Peyer's patch (tissue), 4 donors: ENCODE data around the gene MRPL41. TPM values are rescaled to one million over a fixed set of nuclear protein-coding genes. Genes with fewer than 3 reads are reported as not detected.

Experiments
- DNase-seq, 3 donors: peaks; one replicate each; pipeline ENCODE4 v3.0.0-alpha.2; 2017 to 2019
- H3K27ac ChIP-seq, 4 donors: fragments of 200-600 bp; sonication (generic); one replicate each; pipeline ENCODE4 v1.5.1; 2016 to 2019
- H3K27me3 ChIP-seq, 2 donors: fragments of 200-600 bp; sonication (generic); one replicate each; pipeline ENCODE4 v1.5.1; 2019
- H3K36me3 ChIP-seq, 3 donors: fragments of 200-600 bp; sonication (generic); one replicate each; pipeline ENCODE4 v1.5.1; 2016 to 2019
- H3K4me1 ChIP-seq, 4 donors: fragments of 200-600 bp; sonication (generic); one replicate each; pipeline ENCODE4 v1.5.1; 2016 to 2019
- H3K4me3 ChIP-seq, 4 donors: fragments of 200-600 bp; sonication (generic); 1 replicate in 3 of 4; 2 replicates in 1 of 4; pipeline ENCODE4 v1.5.1; 2016 to 2019; ENCODE audit warnings: mild to moderate bottlenecking in 1 of 4
- H3K9me3 ChIP-seq, 4 donors: fragments of 200-600 bp; sonication (generic); one replicate each; pipeline ENCODE4 v1.5.1; 2016 to 2019; ENCODE audit warnings: mild to moderate bottlenecking in 1 of 4
- POLR2A ChIP-seq, 2 donors: fragments of 450-650 bp; IDR thresholded peaks; one replicate each; pipeline ENCODE4 v1.5.1; 2017; ENCODE audit warnings: antibody characterized with exemption in 2 of 2, mild to moderate bottlenecking in 2 of 2, moderate library complexity in 2 of 2
- total RNA-seq, 4 donors: library from RNA; depleted of rRNA; stranded (reverse); fragments of >200 nt; gene quantifications; one replicate each; pipeline ENCODE4 v1.1.0, GENCODE V29; 2016
- TF ChIP-seq, protein P1 (sequence below), 6 experiments: fragments of 450-650 bp in 4 of 6; fragments of 200-600 bp in 2 of 6; sonication (generic) in 1 of 6; IDR thresholded peaks; one replicate each; pipeline ENCODE4 v1.5.1; 2017 to 2019; ENCODE audit warnings: antibody characterized with exemption in 6 of 6, mild to moderate bottlenecking in 3 of 6, moderate library complexity in 1 of 6

MRPL41 gene
- total RNA-seq, 4 donors from 2014 or later = 55.3 to 89.5 (median 84.8) TPM

DNA sequence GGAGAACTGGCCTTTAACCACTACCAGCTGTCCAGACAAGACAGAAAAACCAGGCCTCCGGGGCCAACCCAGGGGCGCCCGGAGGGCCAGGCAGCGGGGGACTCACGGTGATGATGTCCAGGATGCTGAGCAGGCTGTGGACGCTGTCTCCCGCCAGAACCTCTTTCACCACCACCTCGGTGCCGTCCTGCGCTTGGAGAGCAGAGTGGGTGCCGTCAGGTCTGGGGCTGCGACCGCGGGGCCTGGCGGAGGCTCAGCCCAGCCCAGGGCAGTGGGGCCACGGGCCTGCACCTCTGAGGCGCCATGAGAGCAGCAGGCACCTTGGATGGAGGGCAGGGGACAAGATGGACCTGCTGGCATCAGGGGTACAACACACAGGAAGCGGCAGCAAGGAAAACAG, 11.1 kb upstream of the MRPL41 start:
- H3K9me3 ChIP-seq = no peaks in the 10 kb centered on the region
- no peak for DNase-seq
- TF ChIP-seq, protein P1, sequence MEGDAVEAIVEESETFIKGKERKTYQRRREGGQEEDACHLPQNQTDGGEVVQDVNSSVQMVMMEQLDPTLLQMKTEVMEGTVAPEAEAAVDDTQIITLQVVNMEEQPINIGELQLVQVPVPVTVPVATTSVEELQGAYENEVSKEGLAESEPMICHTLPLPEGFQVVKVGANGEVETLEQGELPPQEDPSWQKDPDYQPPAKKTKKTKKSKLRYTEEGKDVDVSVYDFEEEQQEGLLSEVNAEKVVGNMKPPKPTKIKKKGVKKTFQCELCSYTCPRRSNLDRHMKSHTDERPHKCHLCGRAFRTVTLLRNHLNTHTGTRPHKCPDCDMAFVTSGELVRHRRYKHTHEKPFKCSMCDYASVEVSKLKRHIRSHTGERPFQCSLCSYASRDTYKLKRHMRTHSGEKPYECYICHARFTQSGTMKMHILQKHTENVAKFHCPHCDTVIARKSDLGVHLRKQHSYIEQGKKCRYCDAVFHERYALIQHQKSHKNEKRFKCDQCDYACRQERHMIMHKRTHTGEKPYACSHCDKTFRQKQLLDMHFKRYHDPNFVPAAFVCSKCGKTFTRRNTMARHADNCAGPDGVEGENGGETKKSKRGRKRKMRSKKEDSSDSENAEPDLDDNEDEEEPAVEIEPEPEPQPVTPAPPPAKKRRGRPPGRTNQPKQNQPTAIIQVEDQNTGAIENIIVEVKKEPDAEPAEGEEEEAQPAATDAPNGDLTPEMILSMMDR (IDR thresholded peaks at IDR 0.05) = no peak
- no peak for TF ChIP-seq POLR2A (IDR thresholded peaks at IDR 0.05)
- H3K27me3 ChIP-seq = no peaks in the 10 kb centered on the region
- no peak overlapping the region for H3K27ac ChIP-seq
- H3K36me3 ChIP-seq = peaks cover 0 to 34% (median 0%) of the 10 kb centered on the region in 3 donors
- no peaks in the 10 kb centered on the region for H3K4me1 ChIP-seq
- no peak overlapping the region for H3K4me3 ChIP-seq

DNA sequence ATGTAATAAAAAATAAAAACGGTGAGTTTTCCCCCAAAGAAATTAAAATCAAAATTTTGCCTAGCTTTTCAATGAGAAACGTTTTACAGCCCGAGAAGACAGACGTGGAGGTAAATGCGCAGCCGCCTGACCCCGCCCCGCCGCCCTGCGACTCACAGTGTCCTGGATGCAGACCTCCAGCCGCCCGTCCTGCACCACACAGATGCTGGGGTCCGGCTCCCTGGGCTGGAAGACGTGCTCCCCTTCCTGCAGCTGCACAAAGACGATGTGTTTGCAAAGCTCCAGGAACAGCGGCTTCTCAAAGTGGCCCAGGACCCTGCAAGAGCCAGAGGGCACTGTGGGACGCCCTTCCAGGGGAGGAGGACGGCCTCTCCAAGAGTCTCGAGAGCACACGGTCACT, 9.2 kb upstream of the MRPL41 start:
- Histone ChIP-seq H3K27ac (no peak overlapping the region), H3K4me1 (no peaks in the 10 kb centered on the region), H3K4me3 (no peak overlapping the region), H3K36me3 (peaks cover 0 to 34% (median 0%) of the 10 kb centered on the region in 3 donors), H3K27me3 (no peaks in the 10 kb centered on the region), H3K9me3 (no peaks in the 10 kb centered on the region)
- DNase-seq = no peak
- TF ChIP-seq POLR2A (IDR thresholded peaks at IDR 0.05) = no peak
- TF ChIP-seq, protein P1 (IDR thresholded peaks at IDR 0.05) = no peak

DNA sequence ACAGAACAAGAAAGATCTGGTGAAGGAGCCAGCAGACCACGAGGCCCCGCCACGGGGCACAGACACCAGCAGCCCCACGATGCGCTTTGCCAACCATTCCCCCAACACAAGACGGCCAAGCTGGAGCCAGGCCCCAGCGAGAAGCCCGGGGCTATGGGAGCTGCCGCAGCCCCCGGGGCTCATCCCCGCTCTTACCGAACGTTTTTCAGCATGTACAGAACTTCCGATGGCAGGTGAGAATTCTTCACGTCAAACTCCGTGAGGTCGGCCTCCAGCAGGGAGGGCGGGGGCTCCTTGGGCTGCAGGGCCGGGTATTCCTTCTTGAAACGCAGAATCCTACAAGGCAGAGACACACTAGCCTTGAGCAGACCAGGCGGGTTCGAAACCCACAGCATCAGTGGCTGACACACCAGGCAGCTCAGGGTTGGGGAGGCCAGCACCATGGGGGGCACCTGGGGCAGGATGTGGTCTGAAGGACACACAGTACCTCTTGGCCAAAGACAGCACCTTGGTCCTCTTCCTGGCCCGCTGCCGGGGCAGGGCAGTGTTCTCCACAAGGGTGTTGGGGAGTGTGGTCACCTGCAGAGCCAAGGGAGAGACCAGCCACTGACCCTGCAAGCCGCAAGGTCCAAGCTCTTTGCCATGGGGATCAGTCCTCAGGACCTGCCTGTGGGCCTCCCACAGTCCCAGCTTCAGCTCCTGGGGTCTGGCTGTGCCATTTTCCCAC, 8.3 kb upstream of the MRPL41 start:
- TF ChIP-seq, protein P1 (IDR thresholded peaks at IDR 0.05) = no peak
- no peak for TF ChIP-seq POLR2A (IDR thresholded peaks at IDR 0.05)
- Histone ChIP-seq H3K9me3 (no peaks in the 10 kb centered on the region), H3K36me3 (peaks cover 0 to 31% (median 0%) of the 10 kb centered on the region in 3 donors), H3K4me3 (no peak overlapping the region), H3K27ac (no peak overlapping the region), H3K4me1 (no peaks in the 10 kb centered on the region), H3K27me3 (no peaks in the 10 kb centered on the region)
- DNase-seq = no peak

DNA sequence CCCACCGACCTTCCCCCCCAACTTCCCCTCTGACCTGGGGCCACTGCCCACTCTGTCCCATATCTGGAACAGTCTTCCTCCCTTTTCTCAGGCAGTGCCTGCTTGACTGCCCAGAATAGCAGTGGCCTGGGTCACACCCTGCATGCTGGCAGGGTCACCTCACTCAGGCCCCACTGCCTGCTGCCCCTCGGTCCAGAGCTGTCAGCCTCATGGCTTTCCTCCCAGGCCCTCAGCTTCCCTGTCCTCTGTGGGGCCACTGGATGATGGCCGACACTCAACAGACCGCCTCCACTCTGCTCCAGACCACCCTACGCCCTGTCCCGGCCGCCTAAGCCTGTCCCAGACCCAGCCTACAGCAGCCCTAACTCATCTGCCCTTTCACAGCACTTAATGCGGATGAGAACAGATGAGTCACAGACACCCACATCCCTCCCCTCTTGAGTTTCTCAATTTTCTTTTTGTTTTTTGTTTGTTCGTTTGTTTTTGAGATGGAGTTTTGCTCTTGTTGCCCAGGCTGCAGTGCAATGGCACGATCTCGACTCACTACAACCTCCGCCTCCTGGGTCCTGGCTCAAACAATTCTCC, 7.4 kb upstream of the MRPL41 start:
- Histone ChIP-seq H3K36me3 (peaks cover 0 to 31% (median 0%) of the 10 kb centered on the region in 3 donors), H3K4me3 (no peak overlapping the region), H3K27ac (peak overlapping the region in 3 of 4 donors; percentile 5 to 65 (median 48)), H3K27me3 (no peaks in the 10 kb centered on the region), H3K9me3 (no peaks in the 10 kb centered on the region), H3K4me1 (no peaks in the 10 kb centered on the region)
- DNase-seq = no peak
- TF ChIP-seq, protein P1 (IDR thresholded peaks at IDR 0.05) = no peak
- no peak for TF ChIP-seq POLR2A (IDR thresholded peaks at IDR 0.05)

DNA sequence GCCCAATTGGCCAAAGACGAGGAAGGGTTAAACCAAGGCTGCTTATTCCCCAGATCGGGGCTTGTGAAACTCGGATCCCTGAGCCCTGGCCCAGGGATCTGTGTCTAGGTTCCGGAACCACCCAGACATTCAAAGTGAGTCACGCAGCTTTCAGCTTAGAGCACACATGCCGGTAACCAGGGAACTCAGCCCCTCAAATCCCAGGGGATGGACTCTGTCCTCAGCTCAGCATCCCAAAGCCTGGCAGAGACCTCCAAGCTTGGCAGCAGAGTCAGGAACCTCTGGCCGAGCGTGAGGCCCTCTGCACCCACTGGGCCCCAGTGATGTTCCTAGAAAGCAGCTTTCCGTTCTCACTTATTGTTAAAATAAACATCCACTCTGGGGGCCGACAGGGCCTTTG, 6.6 kb upstream of the MRPL41 start:
- peaks cover 0 to 7% (median 2%) of the 10 kb centered on the region in 4 donors for H3K4me1 ChIP-seq
- peaks cover 0 to 27% (median 0%) of the 10 kb centered on the region in 3 donors for H3K36me3 ChIP-seq
- H3K27ac ChIP-seq = peak overlapping the region in 3 of 4 donors; percentile 5 to 48 (median 44)
- no peak overlapping the region for H3K4me3 ChIP-seq
- no peaks in the 10 kb centered on the region for H3K9me3 ChIP-seq
- TF ChIP-seq, protein P1 (IDR thresholded peaks at IDR 0.05) = no peak
- TF ChIP-seq POLR2A (IDR thresholded peaks at IDR 0.05) = no peak
- no peak for DNase-seq
- no peaks in the 10 kb centered on the region for H3K27me3 ChIP-seq
